CD4-positive, alpha-beta T cell treated with Interferon gamma for 1 hour (primary cell): Measurements from ENCODE around the gene KIF2A.

Experiments used
- DNase-seq: peaks from one replicate; pipeline ENCODE4 v3.0.0-alpha.2; 2020

KIF2A gene

GRCh38 chr5:62305715-62306322 is at the start of gene KIF2A:
TSS of gene KIF2A (plus strand) at chr5:62306206. CDS start at chr5:62306473, 267 bp downstream.
- DNase-seq: peak; percentile 95

DNA sequence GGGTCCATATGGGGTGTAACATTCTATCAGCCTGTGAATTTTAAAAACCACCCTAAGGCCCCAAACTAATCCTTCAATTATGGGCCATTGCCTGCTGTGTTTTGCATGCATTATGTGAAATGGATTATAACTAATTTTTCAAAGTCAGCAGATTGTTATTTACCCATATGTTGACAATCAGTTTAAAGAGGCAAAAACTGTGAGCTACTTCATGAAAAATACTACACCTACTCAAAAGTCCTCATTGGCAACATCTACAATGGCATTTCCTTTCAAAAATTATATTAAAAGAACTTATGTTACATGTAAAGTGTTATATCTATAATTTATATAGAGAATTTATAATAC is 49.0 kb upstream of the KIF2A start:
- no peak for DNase-seq

DNA sequence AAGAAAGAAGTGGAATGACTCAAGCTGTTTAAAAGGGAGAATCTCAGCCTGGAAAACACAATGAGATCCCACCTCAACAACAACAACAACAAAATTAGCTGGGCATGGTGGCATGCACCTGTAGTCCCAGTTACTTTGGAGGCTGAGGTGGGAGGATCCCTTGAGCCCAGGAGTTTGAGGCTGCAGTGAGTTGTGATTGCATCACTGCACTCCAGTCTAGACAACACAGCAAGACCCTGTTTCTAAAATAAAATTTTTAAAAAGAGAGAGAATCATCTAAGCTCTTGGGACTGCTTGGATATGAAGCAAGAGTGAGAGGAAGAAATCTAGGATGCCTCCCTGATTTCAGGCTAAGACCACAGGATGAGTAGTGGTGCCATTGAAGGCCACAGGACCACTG is 47.4 kb upstream of the KIF2A start:
- no peak for DNase-seq

GRCh38 chr5:62259699-62260250 is 46.2 kb upstream of the KIF2A start:
- no peak for DNase-seq

DNA sequence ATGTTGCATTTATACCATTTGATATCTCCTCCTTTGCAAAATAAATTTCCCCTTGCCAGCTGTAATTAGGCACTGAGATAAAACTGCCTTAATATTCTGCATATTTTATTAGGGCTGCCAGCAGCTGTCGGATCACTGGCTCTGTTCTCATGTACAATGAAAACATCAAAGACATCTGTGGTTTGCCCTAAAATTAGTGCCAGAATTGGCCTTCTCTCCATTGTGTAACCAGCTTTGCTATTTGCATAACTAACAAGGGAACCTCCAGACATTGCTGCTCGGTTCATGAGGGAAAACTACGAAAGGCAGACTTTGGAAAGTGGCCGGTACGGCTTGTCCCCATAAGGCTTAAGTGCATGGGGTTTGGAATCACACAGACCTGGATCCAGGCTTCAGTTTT is 45.5 kb upstream of the KIF2A start:
- no peak for DNase-seq

GRCh38 chr5:62263401-62263800 is 42.6 kb upstream of the KIF2A start:
- DNase-seq: no peak

DNA sequence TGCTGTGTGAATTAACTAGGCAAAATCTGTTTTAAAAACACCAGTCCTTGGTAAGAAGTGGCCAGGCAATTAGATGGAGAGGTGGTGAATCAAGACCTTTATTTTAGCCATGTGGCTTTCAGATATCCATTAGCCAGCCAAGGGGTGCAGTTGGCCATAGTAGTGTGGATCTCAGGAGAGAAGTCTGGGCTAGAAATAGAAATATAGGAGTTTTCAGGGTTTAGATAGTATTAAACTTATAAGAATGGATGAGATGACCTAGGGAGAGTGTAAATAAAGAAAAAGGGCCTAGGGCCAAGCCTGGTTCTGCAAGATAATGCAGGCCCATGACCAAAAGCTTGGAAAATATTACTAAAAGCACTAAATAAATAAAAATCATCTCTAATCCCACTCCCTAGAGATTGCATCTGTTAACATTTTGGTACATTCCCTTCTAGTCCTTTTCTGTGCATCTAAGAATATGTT is 40.3 kb upstream of the KIF2A start:
- DNase-seq: no peak

DNA sequence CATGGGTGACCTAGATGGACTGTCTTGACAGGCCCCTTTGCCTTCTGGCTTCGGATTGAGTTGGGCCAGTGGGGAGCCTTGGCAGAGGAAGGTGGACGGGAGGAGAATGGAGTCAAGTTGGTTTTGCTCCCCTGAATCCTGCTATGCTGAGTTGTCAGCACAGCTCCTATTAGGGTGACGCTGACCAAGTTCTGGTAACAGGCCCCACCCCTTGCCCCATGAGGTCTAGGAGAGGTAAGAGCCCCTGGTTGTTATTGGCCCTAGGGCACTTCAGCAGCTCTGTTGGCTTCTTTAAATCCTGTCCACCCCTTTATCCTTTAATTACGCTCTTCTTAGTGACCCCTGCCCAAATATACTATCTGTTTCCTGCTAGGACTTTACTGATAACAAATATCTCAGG is 39.4 kb upstream of the KIF2A start:
- DNase-seq: no peak

DNA sequence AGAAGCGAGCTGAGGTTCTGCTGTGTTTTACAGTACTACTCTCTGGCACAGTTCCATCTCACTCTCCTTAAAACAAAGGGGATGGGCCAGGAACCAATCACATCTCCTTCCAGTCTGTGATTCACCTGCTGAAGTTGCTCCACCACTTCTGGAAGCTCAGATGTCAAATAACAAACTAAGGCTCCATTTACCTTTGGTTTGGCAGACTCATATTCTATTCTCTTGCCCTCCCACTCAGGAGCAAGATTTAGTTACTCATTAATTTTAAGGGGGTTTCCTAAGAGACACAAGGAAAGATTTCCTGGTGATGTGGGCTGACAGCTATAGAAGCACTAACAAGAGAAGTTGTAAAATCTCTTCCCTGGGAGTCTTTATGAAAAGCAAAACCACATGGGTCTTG is 37.8 kb upstream of the KIF2A start:
- DNase-seq: no peak

DNA sequence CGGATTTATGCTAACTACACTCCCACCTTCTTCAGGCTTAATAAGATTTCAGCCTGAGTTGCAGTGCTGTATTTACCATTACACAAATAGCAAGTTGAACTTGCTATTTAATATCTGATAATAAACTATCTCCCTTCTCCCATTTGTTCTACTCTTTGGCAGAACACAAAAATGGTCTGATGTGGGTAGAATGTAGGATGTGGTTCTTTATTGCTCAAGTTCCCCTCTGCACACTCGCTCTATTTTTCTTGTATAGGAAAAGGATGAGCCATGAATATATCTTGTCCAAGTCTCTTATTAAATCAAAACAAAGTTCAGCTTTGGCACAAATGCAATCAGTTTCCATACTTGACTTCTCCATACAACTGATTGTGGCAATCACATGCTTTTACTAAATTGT is 37.2 kb upstream of the KIF2A start:
- no peak for DNase-seq

DNA sequence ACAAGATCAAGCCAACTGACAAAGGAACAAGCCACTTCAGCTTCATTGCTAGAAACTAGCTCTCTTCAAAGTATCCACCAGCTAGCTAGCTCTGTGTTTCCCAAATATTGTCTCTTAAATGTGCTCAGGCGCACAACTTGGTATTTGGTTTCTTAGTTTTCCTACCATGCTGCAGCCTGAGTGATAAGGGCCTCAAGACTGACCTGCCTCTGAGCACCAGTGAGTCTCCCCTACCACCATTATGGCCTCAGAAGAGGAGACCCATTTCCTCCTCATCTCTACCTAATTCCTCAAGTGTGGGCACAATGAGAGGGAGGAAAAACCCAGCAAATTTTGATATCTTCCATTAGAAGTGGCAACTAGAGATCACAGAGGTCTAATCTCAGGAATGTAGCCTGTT is 34.6 kb upstream of the KIF2A start:
- no peak for DNase-seq

DNA sequence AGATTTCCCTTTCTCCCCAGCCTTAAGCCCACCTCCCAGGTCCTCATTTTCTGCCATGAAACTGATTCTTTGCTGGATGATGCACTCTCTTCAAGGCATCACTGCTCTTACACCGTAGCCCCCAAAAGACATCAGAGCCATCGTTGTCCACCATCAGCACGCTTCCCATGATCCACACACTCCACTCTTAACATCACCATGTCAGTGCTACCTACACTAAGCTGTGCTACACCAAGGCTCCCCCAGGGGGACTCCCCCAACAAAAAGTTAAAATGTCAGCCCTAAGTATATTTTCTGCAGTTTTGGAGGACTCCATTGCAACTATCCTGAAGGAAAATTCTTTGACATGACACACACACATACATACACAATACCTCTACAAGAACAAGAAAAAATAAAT is 34.1 kb upstream of the KIF2A start:
- DNase-seq: no peak

GRCh38 chr5:62273687-62274086 is 32.3 kb upstream of the KIF2A start:
- no peak for DNase-seq

DNA sequence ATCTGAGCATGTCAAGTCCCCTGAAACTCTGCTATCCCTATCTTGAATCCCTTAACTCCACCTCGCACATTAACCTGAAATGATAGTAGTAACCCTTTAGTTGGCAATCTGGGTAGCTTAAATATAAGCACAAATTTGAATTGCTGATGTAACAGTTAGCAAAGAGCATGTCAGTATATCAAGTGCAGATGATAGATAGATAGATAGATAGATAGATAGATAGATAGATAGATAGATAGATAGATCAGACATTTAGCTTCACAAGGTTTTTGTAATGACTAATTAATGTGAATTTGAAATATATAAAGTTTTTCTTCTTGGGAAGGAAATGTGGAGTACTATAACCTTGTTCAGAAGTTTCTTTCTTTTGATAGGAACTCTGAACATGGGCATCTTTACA is 30.4 kb upstream of the KIF2A start:
- DNase-seq: no peak

GRCh38 chr5:62281411-62281810 is 24.6 kb upstream of the KIF2A start:
- DNase-seq: no peak

DNA sequence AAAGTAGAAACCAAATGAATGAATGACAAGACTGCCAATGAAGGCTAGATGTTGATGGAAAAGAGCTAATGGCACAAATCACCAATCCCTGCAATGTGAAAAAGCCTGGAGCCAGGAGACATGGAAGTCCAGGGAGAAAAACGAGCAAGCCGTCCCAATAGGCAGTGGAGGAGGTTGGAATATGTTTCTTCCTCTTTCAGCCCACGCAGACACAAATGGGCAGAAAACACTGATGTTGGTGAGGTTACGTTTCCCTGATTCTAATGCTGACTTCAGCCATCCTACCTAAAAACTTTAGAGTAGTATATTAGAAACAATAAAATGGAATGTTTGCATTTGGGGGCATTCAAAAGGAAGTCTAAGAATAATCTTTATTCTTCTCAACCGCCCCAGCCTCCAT is 23.9 kb upstream of the KIF2A start:
- DNase-seq: no peak

- DNase-seq: no peak
Observed at GRCh38 chr5:62283005-62283404, 23.0 kb upstream of the KIF2A start.

DNA sequence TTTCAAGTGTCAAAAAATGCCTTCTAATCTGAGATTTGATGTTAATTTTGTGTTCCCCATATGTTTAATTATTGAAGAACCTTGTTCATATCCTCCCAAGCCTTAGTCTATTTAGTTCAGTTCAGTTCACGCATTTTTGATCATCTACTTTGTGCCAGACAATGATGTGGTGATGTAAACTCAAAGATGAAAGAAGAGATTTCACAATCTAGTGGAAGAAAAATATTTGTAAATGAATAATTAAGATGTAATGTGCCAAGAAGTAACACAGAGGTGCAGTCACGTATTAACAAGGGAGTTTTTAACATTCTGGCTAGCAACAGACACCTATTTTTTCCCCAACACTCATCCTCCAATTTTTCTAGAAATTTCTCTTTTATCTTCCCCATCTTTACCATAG is 22.1 kb upstream of the KIF2A start:
- no peak for DNase-seq

GRCh38 chr5:62284946-62285891 is 20.8 kb upstream of the KIF2A start:
- DNase-seq: no peak

- DNase-seq: no peak
Observed at GRCh38 chr5:62286834-62287233, 19.2 kb upstream of the KIF2A start.

- DNase-seq: no peak
Observed at GRCh38 chr5:62287237-62287636, 18.8 kb upstream of the KIF2A start.

GRCh38 chr5:62288118-62288517 is 17.9 kb upstream of the KIF2A start:
- no peak for DNase-seq

GRCh38 chr5:62289813-62290212 is 16.2 kb upstream of the KIF2A start:
- no peak for DNase-seq

DNA sequence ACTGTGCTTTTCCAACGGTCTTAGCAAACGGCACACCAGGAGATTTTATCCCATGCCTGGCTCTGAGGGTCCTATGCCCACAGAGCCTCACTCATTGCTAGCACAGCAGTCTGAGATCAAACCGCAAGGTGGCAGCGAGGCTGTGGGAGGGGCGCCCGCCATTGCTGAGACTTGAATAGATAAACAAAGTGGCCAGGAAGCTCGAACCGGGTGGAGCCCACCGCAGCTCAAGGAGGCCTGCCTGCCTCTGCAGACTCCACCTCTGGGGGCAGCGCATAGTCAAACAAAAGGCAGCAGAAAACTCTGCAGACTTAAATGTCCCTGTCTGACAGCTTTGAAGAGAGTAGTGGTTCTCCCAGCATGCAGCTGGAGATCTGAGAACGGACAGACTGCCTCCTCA is 14.2 kb upstream of the KIF2A start:
- peak; percentile 72 for DNase-seq
